GM12892 (cell line): Measurements from ENCODE around the gene GALNT2.

ENCODE experiments used
- POLR2A ChIP-seq: IDR thresholded peaks from 2 replicates; pipeline ENCODE4 v1.6.1; 2011; ENCODE audit warnings: low read depth, low read length, control low read depth
- POLR2AphosphoS5 ChIP-seq: IDR thresholded peaks from 2 replicates; pipeline ENCODE4 v1.6.1; 2011; ENCODE audit warnings: low read depth, low read length, control low read depth
- TAF1 ChIP-seq: IDR thresholded peaks from 2 replicates; pipeline ENCODE4 v1.6.1; 2011; ENCODE audit warnings: low read depth, mild to moderate bottlenecking, control low read depth, low read length, borderline replicate concordance

- TF ChIP-seq POLR2AphosphoS5 = no peak
- TF ChIP-seq POLR2A = no peak
- TF ChIP-seq TAF1 = no peak
Measured at GRCh38 chr1:230064283-230064682, 2.8 kb upstream of the GALNT2 start.
